Heart right ventricle (tissue), 16 donors: Measurements from ENCODE around the gene PLPP7. TPM values are rescaled to one million over a fixed set of nuclear protein-coding genes. Genes with fewer than 3 reads are reported as not detected.
"Not testable (repeated sequence)": the region's sequence is repeated elsewhere in the genome, so short reads cannot be mapped to it uniquely, and the experiment has no call there.

ENCODE experiments used
- ATAC-seq, 8 donors: fragments of 200-7000 bp; cut with Tn5 transposase; one replicate each; pipeline ENCODE4 v1.9.1; 2020; ENCODE audit warnings: mild to moderate bottlenecking in 8 of 8, moderate library complexity in 8 of 8, moderate number of reproducible peaks in 1 of 8
- DNase-seq, 2 donors: peaks; one replicate each; pipeline ENCODE4 v3.0.0-alpha.2; 2020
- H3K27ac ChIP-seq, 10 donors: fragments of 200-600 bp; sonication (generic) in 2 of 10; one replicate each; pipeline versions ENCODE4 v1.5.0 to v1.8.0; 2020 to 2022; ENCODE audit warnings: mild to moderate bottlenecking in 3 of 10
- H3K27me3 ChIP-seq, 7 donors: fragments of 200-600 bp; one replicate each; pipeline ENCODE4 v1.8.0; 2021 to 2022; ENCODE audit warnings: mild to moderate bottlenecking in 2 of 7
- H3K36me3 ChIP-seq, 9 donors: fragments of 200-600 bp; sonication (generic) in 1 of 9; one replicate each; pipeline versions ENCODE4 v1.5.0 to v1.8.0; 2020 to 2022; ENCODE audit warnings: mild to moderate bottlenecking in 2 of 9
- H3K4me1 ChIP-seq, 9 donors: fragments of 200-600 bp; sonication (generic) in 1 of 9; one replicate each; pipeline versions ENCODE4 v1.5.0 to v1.8.0; 2020 to 2022; ENCODE audit warnings: mild to moderate bottlenecking in 4 of 9
- H3K4me3 ChIP-seq, 10 donors: fragments of 200-600 bp; sonication (generic) in 2 of 10; one replicate each; pipeline versions ENCODE4 v1.5.0 to v1.8.0; 2020 to 2022; ENCODE audit warnings: mild to moderate bottlenecking in 7 of 10, moderate library complexity in 2 of 10
- H3K9me3 ChIP-seq, 11 donors: fragments of 200-600 bp in 10 of 11; sonication (generic) in 2 of 11; one replicate each; pipeline versions ENCODE4 v1.5.0 to v1.8.0; 2013 to 2022; ENCODE audit warnings: mild to moderate bottlenecking in 2 of 11, control low read depth in 1 of 11, moderate library complexity in 1 of 11
- CTCF ChIP-seq, 9 donors: fragments of 200-600 bp; sonication (generic) in 2 of 9; IDR thresholded peaks; one replicate each; pipeline versions ENCODE4 v1.5.0 to v1.8.0; 2021 to 2022; ENCODE audit warnings: antibody characterized with exemption in 9 of 9, mild to moderate bottlenecking in 5 of 9, moderate library complexity in 1 of 9
- WGBS, 2 donors: extraction: QIAGEN DNeasy Blood & Tissue Kit; methylation state at CpG; one replicate each; pipeline ENCODE4 v1.1.7; 2013; ENCODE audit warnings: inconsistent platforms in 1 of 2; 5-methylcytosine and 5-hydroxymethylcytosine counted together
- intact Hi-C, 10 donors: fragments of 100-400 bp; cut with DNase I; formaldehyde crosslinking; loops; one replicate each; pipeline versions ENCODE4 v1.11.1 to v1.14.2; 2022
- polyA plus RNA-seq, 2 donors: library from polyadenylated mRNA; stranded (reverse); fragments of 200-250 nt; gene quantifications; one replicate each; pipeline ENCODE4 v1.2.3, GENCODE V29; 2013
- total RNA-seq, 10 donors: library from RNA; stranded (reverse); fragmentation: NEBNext Ultra II Directional in 3 of 10; extraction: Animal tissue kit (Norgen Biotek cat#: 25700) in 3 of 10; gene quantifications; one replicate each; pipeline versions ENCODE4 v1.2.1 to v1.2.4, GENCODE V29; 2021 to 2023
- donor health status: Arrhythmogenic right ventricular cardiomyopathy.
- donor health status: ischemic (EF 13 %, LVEDD 7.1; RV severe dilation, severe dysfunction).
- donor health status: healthy with polysubstance abuse.
- donor health status: DM: no; HTN: yes; CAD: no.
- donor health status: DM: no; HTN: no; CAD: no.
- donor health status: ischemic (EF 25% LVEDD 6.9; RV normal size, moderate dysfunction).
- donor health status: ischemic (EF 25% LVEDD 5.7; RV mildly dilated, moderate dysfunction).
- donor health status: healthy.
- donor health status: DM: yes; HTN: yes; CAD: no.
- donor health status: Ischemic cardiomyopathy.
- donor health status: ischemic (EF 35%, LVEDD 5.7; RV mildly dilated, moderate dysfunction).
- donor health status: nonischemic (EF 11% LVEDD 7.7; RV severe dilation, severe dysfunction).
- donor health status: DM: yes; HTN: yes; CAD: no.
- donor health status: PGD.
- donor health status: ischemic (EF 29% LVEDD 5.4; RV normal size, mild dysfunction).
- donor health status: nonischemic (EF 23%, LVEDD 6.1; RV moderate dilation, normal function).

Gene PLPP7
- total and polyA plus RNA-seq, 12 donors, result 42.6 to 140 (median 102) TPM

DNA sequence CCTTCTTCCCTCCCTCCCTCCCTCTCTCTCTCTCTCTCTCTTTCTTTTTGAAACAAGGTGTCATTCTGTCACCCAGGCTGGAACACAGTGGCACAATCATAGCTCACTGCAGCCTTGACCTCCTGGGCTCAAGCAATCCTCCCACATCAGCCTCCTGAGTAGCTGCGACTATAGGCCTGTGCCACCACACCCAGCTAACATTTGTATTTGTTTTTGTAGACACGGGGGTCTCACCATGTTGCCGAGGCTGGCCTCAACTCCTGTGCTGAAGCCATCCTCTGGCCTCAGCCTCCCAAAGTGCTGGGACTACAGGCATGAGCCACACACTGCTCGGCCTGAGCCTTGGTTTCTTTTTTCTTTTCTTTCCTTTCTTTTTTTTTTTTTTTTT, 45.8 kb downstream of the PLPP7 start:
- DNase-seq (peak in 1 of 2 donors; percentile 3), ATAC-seq (peak in 1 of 8 donors; percentile 10)
- WGBS, 2 donors, result 75 to 84% methylated on average over 4 of the region's 4 CpGs
- Histone ChIP-seq H3K36me3 (no peaks in the 10 kb centered on the region), H3K4me1 (peaks cover 0 to 41% (median 19%) of the 10 kb centered on the region in 9 donors), H3K27ac (peak overlapping the region in 8 of 10 donors; percentile 63 to 89 (median 84)), H3K4me3 (no peak overlapping the region), H3K27me3 (no peaks in the 10 kb centered on the region), H3K9me3 (no peaks in the 10 kb centered on the region)
- intact Hi-C loops, result loop anchor here (2.0 to 10.0 kb wide), 11 partner anchors 37 to 281 kb away; partner anchors contain the start of gene FAM78A (in 4 of the 10)
- no peak for TF ChIP-seq CTCF (IDR thresholded peaks at IDR 0.05)

GRCh38 chr9:131337131-131337848, 47.8 kb downstream of the PLPP7 start:
- DNase-seq (no peak), ATAC-seq (no peak)
- Histone ChIP-seq H3K9me3 (no peaks in the 10 kb centered on the region), H3K27ac (no peak overlapping the region), H3K4me3 (no peak overlapping the region), H3K36me3 (no peaks in the 10 kb centered on the region), H3K4me1 (peaks cover 0 to 28% (median 15%) of the 10 kb centered on the region in 9 donors), H3K27me3 (no peaks in the 10 kb centered on the region)
- intact Hi-C loops, result loop anchor here (2.0 to 10.0 kb wide), 11 partner anchors 60 to 282 kb away; partner anchors contain the start of gene FAM78A (in 3 of the 10)
- 89 to 91% methylated on average over 16 of the region's 16 CpGs for WGBS, 2 donors
- no peak for TF ChIP-seq CTCF (IDR thresholded peaks at IDR 0.05)

DNA sequence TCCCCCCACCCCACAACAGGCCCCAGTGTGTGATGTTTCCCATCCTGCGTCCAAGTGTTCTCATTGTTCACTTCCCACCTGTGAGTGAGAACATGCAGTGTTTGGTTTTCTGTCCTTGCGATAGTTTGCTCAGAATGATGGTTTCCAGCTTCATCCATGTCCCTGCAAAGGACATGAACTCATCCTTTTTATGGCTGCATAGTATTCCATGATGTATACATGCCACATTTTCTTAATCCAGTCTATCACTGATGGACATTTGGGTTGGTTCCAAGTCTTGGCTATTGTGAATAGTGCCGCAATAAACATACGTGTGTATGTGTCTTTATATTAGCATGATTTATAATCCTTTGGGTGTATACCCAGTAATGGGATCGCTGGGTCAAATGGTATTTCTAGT, 49.7 kb downstream of the PLPP7 start:
- WGBS, 2 donors, result 91 to 96% methylated on average over 5 of the region's 5 CpGs
- not testable (repeated sequence) for ATAC-seq, H3K9me3 ChIP-seq, H3K27me3 ChIP-seq, H3K4me3 ChIP-seq, H3K36me3 ChIP-seq, H3K27ac ChIP-seq, DNase-seq
- peaks cover 0 to 21% (median 9%) of the 10 kb centered on the region in 9 donors for H3K4me1 ChIP-seq
- intact Hi-C loops, result loop anchor here (5.0 to 10.0 kb wide), 9 partner anchors 62 to 284 kb away; partner anchors contain the start of gene FAM78A (in 3 of the 10)

DNA sequence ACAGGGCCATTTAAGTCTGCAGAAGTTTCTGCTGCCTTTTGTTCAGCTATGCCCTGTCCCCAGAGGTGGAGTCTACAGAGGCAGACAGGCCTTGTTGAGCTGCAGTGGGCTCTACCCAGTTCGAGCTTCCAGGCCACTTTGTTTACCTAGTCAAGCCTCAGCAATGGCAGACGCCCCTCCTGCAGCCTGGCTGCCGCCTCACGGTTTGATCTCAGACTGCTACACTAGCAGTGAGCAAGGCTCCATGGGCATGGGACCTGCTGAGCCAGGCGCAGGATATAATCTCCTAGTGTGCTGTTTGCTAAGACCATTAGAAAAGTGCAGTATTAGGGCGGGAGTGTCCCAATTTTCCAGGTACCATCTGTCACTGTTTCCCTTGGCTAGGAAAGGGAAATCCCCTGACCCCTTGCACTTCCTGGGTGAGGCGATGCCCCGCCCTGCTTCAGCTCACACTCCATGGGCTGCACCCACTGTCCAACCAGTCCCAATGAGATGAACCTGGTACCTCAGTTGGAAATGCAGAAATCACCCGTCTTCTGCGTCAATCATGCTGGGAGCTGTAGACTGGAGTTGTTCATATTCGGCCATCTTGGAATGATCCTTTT, 55.5 kb downstream of the PLPP7 start:
- not testable (repeated sequence) for H3K27me3 ChIP-seq, H3K27ac ChIP-seq, H3K9me3 ChIP-seq, H3K36me3 ChIP-seq, H3K4me1 ChIP-seq, ATAC-seq, H3K4me3 ChIP-seq, DNase-seq
- WGBS, 2 donors, result 85 to 90% methylated on average over 11 of the region's 11 CpGs
- intact Hi-C loops, result loop anchor here in 3 of 10 donors (5.0 kb wide), 3 partner anchors 132 to 407 kb away; partner anchors contain the start of gene RAPGEF1 (in 1 of the 3)

GRCh38 chr9:131346559-131346958, 57.0 kb downstream of the PLPP7 start:
- WGBS, 2 donors, result 96% methylated on average over 6 of the region's 6 CpGs
- H3K27me3 ChIP-seq, result no peaks in the 10 kb centered on the region
- TF ChIP-seq CTCF (IDR thresholded peaks at IDR 0.05), result no peak
- H3K27ac ChIP-seq, result no peak overlapping the region
- peaks cover 4 to 12% (median 10%) of the 10 kb centered on the region in 9 donors for H3K4me1 ChIP-seq
- no peak for ATAC-seq
- H3K36me3 ChIP-seq, result no peaks in the 10 kb centered on the region
- H3K4me3 ChIP-seq, result no peak overlapping the region
- no peak for DNase-seq
- no peaks in the 10 kb centered on the region for H3K9me3 ChIP-seq
- intact Hi-C loops, result loop anchor here in 3 of 10 donors (5.0 kb wide), 3 partner anchors 131 to 406 kb away; partner anchors contain the start of gene RAPGEF1 (in 1 of the 3)
